ENCODE measurements around the gene CALHM5.

The CALHM5 gene

DNA sequence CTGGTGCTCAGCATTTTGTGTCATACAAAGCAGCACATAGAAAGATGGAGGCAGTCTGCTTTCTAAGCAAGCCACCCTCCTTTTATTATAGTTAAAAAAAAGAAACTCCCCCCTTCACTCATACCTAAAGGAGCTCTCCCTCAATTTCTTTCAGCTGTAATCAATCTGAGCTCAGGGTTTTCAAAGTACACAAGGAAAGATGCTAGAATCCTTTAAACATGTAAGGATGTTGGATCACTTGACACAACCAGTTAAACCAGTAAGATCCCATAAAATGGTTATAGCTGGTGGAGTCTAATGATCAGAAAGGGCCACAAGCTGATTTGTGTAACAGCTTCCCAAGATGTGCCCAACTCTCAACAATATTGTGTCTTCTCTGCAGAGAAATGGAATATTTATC, 42.0 kb downstream of the CALHM5 start, which contains the start of gene CALHM4:
TSS of gene CALHM4 (plus strand) at position 301 of the 400 bp plus-strand sequence. CDS start at position 344, 43 bp downstream.
- no peaks in the 10 kb centered on the region for H3K4me1 ChIP-seq (ENCODE audit: low read length)
- no peaks in the 10 kb centered on the region for H3K36me3 ChIP-seq (replicated peaks; ENCODE audit: insufficient read depth, low read length)
- no peak within 1 kb of the TSS for H3K27ac ChIP-seq (ENCODE audit: low read length)
- no peaks in the 10 kb centered on the region for H3F3A ChIP-seq (ENCODE audit: insufficient read depth, low read length)
- no peak within 1 kb of the TSS for H2AFZ ChIP-seq (ENCODE audit: low read length)
- H3K4me3 ChIP-seq (ENCODE audit: low read length) = no peak within 1 kb of the TSS
- H3K9ac ChIP-seq (ENCODE audit: low read length) = no peak within 1 kb of the TSS
- no peaks in the 10 kb centered on the region for H4K20me1 ChIP-seq (ENCODE audit: insufficient read depth, low read length)
- no peak within 1 kb of the TSS for H3K4me2 ChIP-seq (ENCODE audit: low read depth, low read length)
- H3K9me3 ChIP-seq (replicated peaks; ENCODE audit: insufficient read depth, low read length) = no peaks in the 10 kb centered on the region
- H3K9me2 ChIP-seq (replicated peaks; ENCODE audit: insufficient read depth, low read length) = no peaks in the 10 kb centered on the region
- TF ChIP-seq EZH2phosphoT487 (IDR thresholded peaks at IDR 0.05; ENCODE audit: low read length) (no peak), EZH2 (optimal IDR thresholded peaks at IDR 0.05; ENCODE audit: low read depth, low read length) (no peak)
- TF ChIP-seq, protein P1, sequence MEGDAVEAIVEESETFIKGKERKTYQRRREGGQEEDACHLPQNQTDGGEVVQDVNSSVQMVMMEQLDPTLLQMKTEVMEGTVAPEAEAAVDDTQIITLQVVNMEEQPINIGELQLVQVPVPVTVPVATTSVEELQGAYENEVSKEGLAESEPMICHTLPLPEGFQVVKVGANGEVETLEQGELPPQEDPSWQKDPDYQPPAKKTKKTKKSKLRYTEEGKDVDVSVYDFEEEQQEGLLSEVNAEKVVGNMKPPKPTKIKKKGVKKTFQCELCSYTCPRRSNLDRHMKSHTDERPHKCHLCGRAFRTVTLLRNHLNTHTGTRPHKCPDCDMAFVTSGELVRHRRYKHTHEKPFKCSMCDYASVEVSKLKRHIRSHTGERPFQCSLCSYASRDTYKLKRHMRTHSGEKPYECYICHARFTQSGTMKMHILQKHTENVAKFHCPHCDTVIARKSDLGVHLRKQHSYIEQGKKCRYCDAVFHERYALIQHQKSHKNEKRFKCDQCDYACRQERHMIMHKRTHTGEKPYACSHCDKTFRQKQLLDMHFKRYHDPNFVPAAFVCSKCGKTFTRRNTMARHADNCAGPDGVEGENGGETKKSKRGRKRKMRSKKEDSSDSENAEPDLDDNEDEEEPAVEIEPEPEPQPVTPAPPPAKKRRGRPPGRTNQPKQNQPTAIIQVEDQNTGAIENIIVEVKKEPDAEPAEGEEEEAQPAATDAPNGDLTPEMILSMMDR (IDR thresholded peaks at IDR 0.05; ENCODE audit: low read length) = no peak
- H3K79me2 ChIP-seq (ENCODE audit: low read length) = no peaks in the 10 kb centered on the region
- no peaks in the 10 kb centered on the region for H3K27me3 ChIP-seq (replicated peaks; ENCODE audit: insufficient read depth, low read length)
- DNase-seq = no peak

DNA sequence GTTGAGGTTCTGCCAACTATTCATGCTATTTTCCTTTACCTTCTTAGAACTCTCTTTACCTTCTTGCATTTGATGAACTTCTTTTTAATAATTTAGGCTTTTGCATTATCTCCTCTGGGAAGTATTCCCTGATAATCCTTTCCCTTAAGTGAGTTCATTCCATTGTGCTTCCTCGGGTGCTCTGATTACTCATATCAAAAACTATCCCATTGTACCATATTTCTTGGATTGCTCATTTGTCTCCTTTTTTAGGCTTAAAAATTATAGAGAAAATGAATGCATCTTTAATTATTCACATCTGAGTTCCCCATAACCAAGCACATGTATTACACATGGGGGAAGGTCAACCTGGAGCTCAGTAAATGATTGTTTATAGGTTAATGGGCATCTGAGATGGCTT, 44.6 kb downstream of the CALHM5 start:
- TF ChIP-seq EZH2phosphoT487 (IDR thresholded peaks at IDR 0.05; ENCODE audit: low read length) (no peak), EZH2 (optimal IDR thresholded peaks at IDR 0.05; ENCODE audit: low read depth, low read length) (no peak)
- TF ChIP-seq, protein P1 (IDR thresholded peaks at IDR 0.05; ENCODE audit: low read length) = no peak
- Histone ChIP-seq H3K9me2 (replicated peaks; ENCODE audit: insufficient read depth, low read length) (no peaks in the 10 kb centered on the region), H3K27ac (ENCODE audit: low read length) (no peak overlapping the region), H3K36me3 (replicated peaks; ENCODE audit: insufficient read depth, low read length) (no peaks in the 10 kb centered on the region), H2AFZ (ENCODE audit: low read length) (no peak overlapping the region), H3K4me3 (ENCODE audit: low read length) (no peak overlapping the region), H3K9me3 (replicated peaks; ENCODE audit: insufficient read depth, low read length) (no peaks in the 10 kb centered on the region), H3K4me2 (ENCODE audit: low read depth, low read length) (no peak overlapping the region), H3K9ac (ENCODE audit: low read length) (no peak overlapping the region), H3F3A (ENCODE audit: insufficient read depth, low read length) (no peaks in the 10 kb centered on the region), H3K79me2 (ENCODE audit: low read length) (no peaks in the 10 kb centered on the region), H3K4me1 (ENCODE audit: low read length) (no peaks in the 10 kb centered on the region), H3K27me3 (replicated peaks; ENCODE audit: insufficient read depth, low read length) (no peaks in the 10 kb centered on the region), H4K20me1 (ENCODE audit: insufficient read depth, low read length) (no peaks in the 10 kb centered on the region)
- no peak for DNase-seq

DNA sequence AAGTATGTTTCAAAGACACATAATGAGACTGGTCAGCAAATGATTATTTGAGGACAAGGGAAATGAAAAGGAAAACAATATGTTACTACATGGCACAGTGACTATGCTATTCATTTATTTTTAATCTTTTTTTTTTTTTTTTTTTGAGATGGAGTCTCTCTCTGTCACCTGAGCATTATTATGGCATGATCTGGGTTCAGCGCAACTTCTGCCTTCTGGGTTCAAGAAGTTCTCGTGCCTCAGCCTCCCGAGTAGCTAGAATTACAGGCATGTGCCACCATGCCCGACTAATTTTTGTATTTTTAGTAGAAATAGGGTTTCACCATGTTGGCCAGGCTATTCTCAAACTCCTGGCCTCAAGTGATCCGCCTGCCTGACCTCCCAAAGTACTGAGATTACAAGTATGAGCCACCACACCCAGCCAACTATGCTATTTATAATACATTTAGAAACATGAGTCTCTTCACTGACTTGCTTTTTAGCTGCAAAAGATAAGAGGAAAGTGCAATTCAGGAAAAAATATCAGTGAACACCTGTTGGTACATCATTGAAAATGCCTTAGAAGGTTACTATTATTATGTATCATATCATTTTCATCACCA, 45.5 kb downstream of the CALHM5 start:
- no peaks in the 10 kb centered on the region for H3K79me2 ChIP-seq (ENCODE audit: low read length)
- H3K36me3 ChIP-seq (replicated peaks; ENCODE audit: insufficient read depth, low read length) = no peaks in the 10 kb centered on the region
- no peak overlapping the region for H3K4me2 ChIP-seq (ENCODE audit: low read depth, low read length)
- TF ChIP-seq, protein P1 (IDR thresholded peaks at IDR 0.05; ENCODE audit: low read length) = no peak
- TF ChIP-seq EZH2 (optimal IDR thresholded peaks at IDR 0.05; ENCODE audit: low read depth, low read length) = no peak
- no peak for TF ChIP-seq EZH2phosphoT487 (IDR thresholded peaks at IDR 0.05; ENCODE audit: low read length)
- no peaks in the 10 kb centered on the region for H3K9me2 ChIP-seq (replicated peaks; ENCODE audit: insufficient read depth, low read length)
- no peak overlapping the region for H3K27ac ChIP-seq (ENCODE audit: low read length)
- H3K27me3 ChIP-seq (replicated peaks; ENCODE audit: insufficient read depth, low read length) = no peaks in the 10 kb centered on the region
- H4K20me1 ChIP-seq (ENCODE audit: insufficient read depth, low read length) = no peaks in the 10 kb centered on the region
- no peaks in the 10 kb centered on the region for H3F3A ChIP-seq (ENCODE audit: insufficient read depth, low read length)
- H3K9ac ChIP-seq (ENCODE audit: low read length) = no peak overlapping the region
- H3K4me1 ChIP-seq (ENCODE audit: low read length) = no peaks in the 10 kb centered on the region
- no peaks in the 10 kb centered on the region for H3K9me3 ChIP-seq (replicated peaks; ENCODE audit: insufficient read depth, low read length)
- no peak for DNase-seq
- H2AFZ ChIP-seq (ENCODE audit: low read length) = no peak overlapping the region
- no peak overlapping the region for H3K4me3 ChIP-seq (ENCODE audit: low read length)
